ENCODE measurements around the gene LRP8. TPM values are rescaled to one million over a fixed set of nuclear protein-coding genes. Genes with fewer than 3 reads are reported as not detected.

LRP8 gene
- total RNA-seq, 1 donor from 2014 or later = 19.9 TPM

DNA sequence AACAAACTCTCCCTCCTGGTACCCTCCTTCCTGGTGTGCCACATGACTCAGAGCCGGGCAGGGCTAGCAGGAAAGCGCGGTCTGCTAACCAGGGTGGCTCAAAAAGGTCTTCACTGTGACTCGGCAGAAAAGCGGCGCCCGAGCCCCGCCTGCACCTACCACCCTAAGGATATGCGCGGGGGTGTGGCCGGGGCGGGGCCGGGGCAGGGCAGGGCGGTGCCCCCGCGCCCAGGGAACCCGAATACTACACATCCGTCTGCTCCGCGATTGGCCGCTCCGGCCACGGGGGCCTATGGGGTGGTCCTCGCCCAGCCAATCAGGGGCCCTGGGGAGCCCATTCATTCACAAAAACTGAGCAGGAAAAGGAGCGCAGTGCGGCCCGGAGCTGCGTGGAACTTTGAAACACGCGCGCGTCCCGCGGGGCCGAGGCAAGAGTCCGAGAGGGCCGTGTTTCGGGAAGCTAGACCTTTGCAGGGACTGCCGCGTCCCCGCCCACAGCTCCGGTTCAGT, 1.7 kb downstream of the LRP8 start:
- peak; percentile 49 to 69 for DNase-seq (ENCODE audit: low spot score in 2 of 2, unreplicated experiment in 2 of 2)
- H3K36me3 Mint-ChIP-seq = peaks cover 7% of the 10 kb centered on the region
- peaks cover 24% of the 10 kb centered on the region for H3K4me1 Mint-ChIP-seq
- H3K27ac Mint-ChIP-seq = peak overlapping the region; percentile 69
- no peaks in the 10 kb centered on the region for H3K9me3 Mint-ChIP-seq
- peak overlapping the region; percentile 86 for H3K4me3 Mint-ChIP-seq
- TF ChIP-seq, protein P1, sequence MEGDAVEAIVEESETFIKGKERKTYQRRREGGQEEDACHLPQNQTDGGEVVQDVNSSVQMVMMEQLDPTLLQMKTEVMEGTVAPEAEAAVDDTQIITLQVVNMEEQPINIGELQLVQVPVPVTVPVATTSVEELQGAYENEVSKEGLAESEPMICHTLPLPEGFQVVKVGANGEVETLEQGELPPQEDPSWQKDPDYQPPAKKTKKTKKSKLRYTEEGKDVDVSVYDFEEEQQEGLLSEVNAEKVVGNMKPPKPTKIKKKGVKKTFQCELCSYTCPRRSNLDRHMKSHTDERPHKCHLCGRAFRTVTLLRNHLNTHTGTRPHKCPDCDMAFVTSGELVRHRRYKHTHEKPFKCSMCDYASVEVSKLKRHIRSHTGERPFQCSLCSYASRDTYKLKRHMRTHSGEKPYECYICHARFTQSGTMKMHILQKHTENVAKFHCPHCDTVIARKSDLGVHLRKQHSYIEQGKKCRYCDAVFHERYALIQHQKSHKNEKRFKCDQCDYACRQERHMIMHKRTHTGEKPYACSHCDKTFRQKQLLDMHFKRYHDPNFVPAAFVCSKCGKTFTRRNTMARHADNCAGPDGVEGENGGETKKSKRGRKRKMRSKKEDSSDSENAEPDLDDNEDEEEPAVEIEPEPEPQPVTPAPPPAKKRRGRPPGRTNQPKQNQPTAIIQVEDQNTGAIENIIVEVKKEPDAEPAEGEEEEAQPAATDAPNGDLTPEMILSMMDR (IDR thresholded peaks at IDR 0.05; ENCODE audit: unreplicated experiment) = no peak
- peaks cover 16% of the 10 kb centered on the region for H3K27me3 Mint-ChIP-seq (ENCODE audit: low read depth)

DNA sequence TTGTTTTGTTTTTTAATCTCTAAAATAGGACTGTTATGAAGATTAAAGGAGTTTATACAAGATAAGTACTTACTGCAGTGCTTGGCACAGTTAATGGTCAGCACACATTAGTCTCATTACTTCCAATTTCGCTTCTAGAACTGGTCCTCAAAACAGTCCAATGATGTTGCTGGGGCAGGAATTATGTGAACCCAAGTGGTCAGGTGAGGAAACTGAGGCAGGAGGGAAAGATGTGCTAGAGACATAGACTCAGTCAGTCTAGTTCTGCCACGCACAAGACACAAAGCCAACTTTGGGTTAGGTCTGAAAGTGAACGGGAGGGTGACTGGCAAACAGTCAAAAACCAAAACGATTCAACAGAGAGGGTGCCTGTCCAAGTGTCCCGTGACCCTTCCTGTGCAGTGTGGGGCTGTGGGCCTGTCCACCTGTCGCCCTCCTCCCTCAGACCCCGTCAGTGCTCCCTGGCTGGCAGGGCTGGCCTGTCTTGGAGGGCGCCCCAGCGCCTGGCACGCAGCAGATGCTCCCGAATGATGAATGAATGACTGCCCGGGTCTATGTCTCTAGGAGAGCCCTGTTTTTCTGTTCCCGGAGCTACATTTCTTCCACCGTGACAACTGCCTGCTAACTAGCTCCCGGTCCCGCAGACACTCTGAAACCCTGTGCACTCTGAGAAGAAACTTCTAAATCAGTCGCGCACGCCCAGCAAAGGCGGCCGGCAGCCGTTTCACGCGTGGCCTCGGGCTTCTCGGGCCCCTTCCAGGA, 2.4 kb downstream of the LRP8 start:
- no peaks in the 10 kb centered on the region for H3K9me3 Mint-ChIP-seq
- no peak for DNase-seq (ENCODE audit: low spot score in 2 of 2, unreplicated experiment in 2 of 2)
- H3K36me3 Mint-ChIP-seq = peaks cover 7% of the 10 kb centered on the region
- H3K4me1 Mint-ChIP-seq = peaks cover 22% of the 10 kb centered on the region
- H3K27ac Mint-ChIP-seq = peak overlapping the region; percentile 69
- TF ChIP-seq, protein P1 (IDR thresholded peaks at IDR 0.05; ENCODE audit: unreplicated experiment) = no peak
- H3K27me3 Mint-ChIP-seq (ENCODE audit: low read depth) = peaks cover 12% of the 10 kb centered on the region
- peak overlapping the region; percentile 86 for H3K4me3 Mint-ChIP-seq

DNA sequence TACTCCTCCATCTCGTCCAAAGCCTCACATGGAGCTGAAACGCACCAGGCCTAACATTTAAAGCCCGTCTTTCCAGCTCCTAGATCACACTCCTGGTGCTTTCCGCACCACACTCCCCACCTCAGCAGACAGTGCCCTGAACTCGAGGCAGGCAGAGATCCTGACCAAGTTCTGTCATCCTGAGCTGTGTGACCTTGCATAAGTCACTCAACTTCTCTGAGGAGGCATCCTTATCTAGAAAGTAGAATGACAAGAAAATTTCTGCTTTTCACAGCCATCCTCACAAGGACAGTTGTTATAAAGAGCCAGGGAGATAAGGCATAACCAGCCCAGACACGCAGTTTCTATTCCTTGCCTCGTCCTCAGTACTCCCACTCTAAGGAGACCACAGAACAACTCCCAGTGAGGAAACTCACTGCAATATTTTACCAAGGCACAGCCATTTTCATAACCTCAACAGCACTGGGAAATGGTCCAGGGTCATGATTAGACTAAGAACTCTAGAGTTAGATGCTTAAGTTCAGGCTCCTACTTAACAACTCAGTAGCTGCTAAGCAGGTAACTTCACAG, 3.1 kb downstream of the LRP8 start:
- H3K9me3 Mint-ChIP-seq = no peaks in the 10 kb centered on the region
- no peak for DNase-seq (ENCODE audit: low spot score in 2 of 2, unreplicated experiment in 2 of 2)
- TF ChIP-seq, protein P1 (IDR thresholded peaks at IDR 0.05; ENCODE audit: unreplicated experiment) = no peak
- no peak overlapping the region for H3K27ac Mint-ChIP-seq
- H3K4me1 Mint-ChIP-seq = peaks cover 22% of the 10 kb centered on the region
- no peak overlapping the region for H3K4me3 Mint-ChIP-seq
- H3K27me3 Mint-ChIP-seq (ENCODE audit: low read depth) = peaks cover 12% of the 10 kb centered on the region
- H3K36me3 Mint-ChIP-seq = peaks cover 7% of the 10 kb centered on the region

DNA sequence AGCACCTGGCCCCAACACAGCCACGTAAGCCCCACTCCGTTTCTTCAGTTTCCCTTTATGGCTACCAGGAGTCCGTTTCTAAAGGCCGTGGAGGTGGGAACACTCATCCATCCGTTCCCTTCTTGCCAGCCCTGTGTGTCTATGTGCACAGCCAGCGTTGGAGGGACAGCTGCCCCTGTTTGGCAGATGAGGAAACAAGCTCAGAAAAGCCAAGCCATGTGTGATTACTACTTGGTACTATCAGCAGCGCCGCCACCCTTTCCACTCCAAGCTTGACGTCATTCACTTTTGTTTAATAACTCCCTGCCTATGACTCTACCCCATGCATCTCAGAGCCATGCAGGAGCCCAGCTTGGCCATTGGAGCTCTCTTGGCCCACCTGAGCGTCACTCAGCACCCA, 3.5 kb downstream of the LRP8 start:
- TF ChIP-seq, protein P1 (IDR thresholded peaks at IDR 0.05; ENCODE audit: unreplicated experiment) = no peak
- Mint-ChIP-seq H3K27ac (no peak overlapping the region), H3K4me3 (no peak overlapping the region), H3K36me3 (peaks cover 7% of the 10 kb centered on the region), H3K4me1 (peaks cover 22% of the 10 kb centered on the region), H3K27me3 (ENCODE audit: low read depth) (peaks cover 12% of the 10 kb centered on the region), H3K9me3 (no peaks in the 10 kb centered on the region)
- no peak for DNase-seq (ENCODE audit: low spot score in 2 of 2, unreplicated experiment in 2 of 2)

DNA sequence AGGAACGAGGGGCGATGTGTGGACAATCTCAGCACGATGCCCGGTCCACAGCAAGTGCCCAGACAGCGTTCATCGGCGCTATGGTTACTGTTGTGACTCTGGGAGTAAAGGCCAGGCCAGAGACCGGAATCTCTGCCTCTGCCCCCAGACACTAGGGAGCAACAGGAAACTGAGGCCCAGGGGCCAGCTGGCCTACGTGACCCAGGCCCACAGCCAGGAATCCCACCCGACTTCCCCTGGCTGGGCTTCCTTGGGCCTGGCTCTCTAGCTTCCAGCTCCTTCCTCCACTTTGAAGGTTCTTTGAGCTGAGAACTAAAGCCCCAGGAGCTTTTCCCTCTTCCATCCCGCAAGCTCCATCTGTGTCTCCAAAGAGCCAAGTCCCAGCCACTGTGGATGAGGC, 4.6 kb downstream of the LRP8 start:
- peaks cover 12% of the 10 kb centered on the region for H3K27me3 Mint-ChIP-seq (ENCODE audit: low read depth)
- H3K4me3 Mint-ChIP-seq = no peak overlapping the region
- no peaks in the 10 kb centered on the region for H3K9me3 Mint-ChIP-seq
- peaks cover 20% of the 10 kb centered on the region for H3K4me1 Mint-ChIP-seq
- no peak overlapping the region for H3K27ac Mint-ChIP-seq
- TF ChIP-seq, protein P1 (IDR thresholded peaks at IDR 0.05; ENCODE audit: unreplicated experiment) = no peak
- peaks cover 7% of the 10 kb centered on the region for H3K36me3 Mint-ChIP-seq
- DNase-seq (ENCODE audit: low spot score in 2 of 2, unreplicated experiment in 2 of 2) = no peak

All from mesothelial cell of epicardium (in vitro differentiated cells).